SU-DHL-6 (cell line): Measurements from ENCODE around the gene MRPS14.

Experiments used
- H2AFZ ChIP-seq: fragments of 200-600 bp; sonication (generic); 2 replicates; pipeline ENCODE4 v1.6.1; 2014; ENCODE audit warnings: low read depth, mild to moderate bottlenecking, moderate library complexity, mixed read lengths, antibody characterized with exemption, low read length; ENCODE audit not compliant: severe bottlenecking
- H3F3A ChIP-seq: fragments of 200-600 bp; shearing (Covaris generic); 2 replicates; pipeline ENCODE4 v1.6.0; 2016; ENCODE audit warnings: antibody characterized with exemption, mild to moderate bottlenecking; ENCODE audit not compliant: insufficient read depth
- H3K27ac ChIP-seq: fragments of 200-600 bp; sonication (generic); 2 replicates; pipeline ENCODE4 v1.5.1; 2016; ENCODE audit warnings: low read depth, mild to moderate bottlenecking, low read length, moderate library complexity, mixed read lengths
- H3K27me3 ChIP-seq: fragments of 200-600 bp; sonication (generic), shearing (Covaris generic); 2 replicates; pipeline ENCODE4 v1.6.0; 2014; ENCODE audit warnings: mild to moderate bottlenecking, low read length
- H3K36me3 ChIP-seq: fragments of 200-600 bp; sonication (generic); 2 replicates; pipeline ENCODE4 v1.6.1; 2014; ENCODE audit warnings: mild to moderate bottlenecking, low read length, mixed read lengths
- H3K4me2 ChIP-seq: fragments of 300-600, 200-600 bp; shearing (Covaris generic), sonication (generic); 2 replicates; pipeline ENCODE4 v1.6.0; 2014; ENCODE audit warnings: low read length, low read depth, mild to moderate bottlenecking; ENCODE audit not compliant: poor library complexity, severe bottlenecking
- H3K4me3 ChIP-seq: fragments of 200-600 bp; sonication (generic); 2 replicates; pipeline ENCODE4 v1.5.1; 2014; ENCODE audit warnings: antibody characterized with exemption, low read length, mild to moderate bottlenecking, mixed read lengths; ENCODE audit not compliant: insufficient read depth, poor library complexity, severe bottlenecking
- H3K79me2 ChIP-seq: fragments of 200-600 bp; sonication (generic); 2 replicates; pipeline ENCODE4 v1.6.1; 2014; ENCODE audit warnings: mild to moderate bottlenecking, low read length, moderate library complexity; ENCODE audit not compliant: insufficient read depth
- H3K9ac ChIP-seq: fragments of 200-600 bp; sonication (generic); 2 replicates; pipeline ENCODE4 v1.7.0; 2014; ENCODE audit warnings: mild to moderate bottlenecking, low read length
- H3K9me2 ChIP-seq: fragments of 200-600 bp; sonication (generic); replicated peaks from 2 replicates; pipeline ENCODE4 v1.6.1; 2014; ENCODE audit warnings: low read length; ENCODE audit not compliant: insufficient read depth
- H3K9me3 ChIP-seq: fragments of 200-600 bp; sonication (generic); 2 replicates; pipeline ENCODE4 v1.6.1; 2014; ENCODE audit warnings: low read length, mixed read lengths; ENCODE audit not compliant: insufficient read depth
- H4K20me1 ChIP-seq: fragments of 200-600 bp; sonication (generic); 2 replicates; pipeline ENCODE4 v1.6.1; 2014; ENCODE audit warnings: low read depth, mild to moderate bottlenecking, antibody characterized with exemption, low read length, moderate library complexity, mixed read lengths
- CTCF ChIP-seq: fragments of 200-600 bp; sonication (generic); IDR thresholded peaks from one replicate; pipeline ENCODE4 v1.5.1; 2017; ENCODE audit warnings: antibody characterized with exemption, mild to moderate bottlenecking, low read length, moderate library complexity; ENCODE audit not compliant: insufficient read depth, poor library complexity, severe bottlenecking
- EZH2phosphoT487 ChIP-seq: fragments of 200-600 bp; sonication (generic), shearing (Covaris generic); conservative IDR thresholded peaks from 2 replicates; pipeline ENCODE4 v1.6.1; 2018; ENCODE audit warnings: mild to moderate bottlenecking, antibody characterized with exemption, low read length, moderate library complexity, mixed read lengths

MRPS14 gene

GRCh38 chr1:175070818-175071217, 47.6 kb upstream of the MRPS14 start:
- Histone ChIP-seq H3K9me3 (no peaks in the 10 kb centered on the region), H4K20me1 (no peaks in the 10 kb centered on the region), H3K27ac (no peak overlapping the region), H3K4me3 (no peak overlapping the region), H3K9ac (no peak overlapping the region), H3K4me2 (no peak overlapping the region), H3K36me3 (no peaks in the 10 kb centered on the region), H3K79me2 (no peaks in the 10 kb centered on the region), H3K27me3 (no peaks in the 10 kb centered on the region), H3F3A (no peaks in the 10 kb centered on the region), H2AFZ (no peak overlapping the region), H3K9me2 (no peaks in the 10 kb centered on the region)
- TF ChIP-seq EZH2phosphoT487 (no peak), CTCF (no peak)

- Histone ChIP-seq H3K4me2 (no peak within 1 kb of the TSS), H3K9me2 (no peaks in the 10 kb centered on the region), H3K36me3 (no peaks in the 10 kb centered on the region), H3K27me3 (no peaks in the 10 kb centered on the region), H3K79me2 (no peaks in the 10 kb centered on the region), H3F3A (no peaks in the 10 kb centered on the region), H2AFZ (no peak within 1 kb of the TSS), H3K27ac (no peak within 1 kb of the TSS), H3K9me3 (no peaks in the 10 kb centered on the region), H3K4me3 (no peak within 1 kb of the TSS), H3K9ac (no peak within 1 kb of the TSS), H4K20me1 (no peaks in the 10 kb centered on the region)
- TF ChIP-seq CTCF (no peak), EZH2phosphoT487 (no peak)
Observed at GRCh38 chr1:175067362-175068106, 44.3 kb upstream of the MRPS14 start, which contains the start of gene TNN. Gene TNN (plus strand): TSS chr1:175067833. CDS start chr1:175077419, 9,586 bp downstream.

GRCh38 chr1:175062858-175063257, 39.6 kb upstream of the MRPS14 start:
- Histone ChIP-seq H3K9me3 (no peaks in the 10 kb centered on the region), H3K27me3 (no peaks in the 10 kb centered on the region), H3K27ac (no peak overlapping the region), H2AFZ (no peak overlapping the region), H3K4me3 (no peak overlapping the region), H3K36me3 (no peaks in the 10 kb centered on the region), H3K4me2 (no peak overlapping the region), H3K79me2 (no peaks in the 10 kb centered on the region), H3K9me2 (no peaks in the 10 kb centered on the region), H4K20me1 (no peaks in the 10 kb centered on the region), H3K9ac (no peak overlapping the region), H3F3A (no peaks in the 10 kb centered on the region)
- TF ChIP-seq EZH2phosphoT487 (no peak), CTCF (no peak)
